ENCODE measurements around the gene PDXP. TPM values are rescaled to one million over a fixed set of nuclear protein-coding genes. Genes with fewer than 3 reads are reported as not detected.
"Not testable (repeated sequence)": the region's sequence is repeated elsewhere in the genome, so short reads cannot be mapped to it uniquely, and the experiment has no call there.

The PDXP gene
- total RNA-seq, 1 donor from 2014 or later = 8.5 TPM

DNA sequence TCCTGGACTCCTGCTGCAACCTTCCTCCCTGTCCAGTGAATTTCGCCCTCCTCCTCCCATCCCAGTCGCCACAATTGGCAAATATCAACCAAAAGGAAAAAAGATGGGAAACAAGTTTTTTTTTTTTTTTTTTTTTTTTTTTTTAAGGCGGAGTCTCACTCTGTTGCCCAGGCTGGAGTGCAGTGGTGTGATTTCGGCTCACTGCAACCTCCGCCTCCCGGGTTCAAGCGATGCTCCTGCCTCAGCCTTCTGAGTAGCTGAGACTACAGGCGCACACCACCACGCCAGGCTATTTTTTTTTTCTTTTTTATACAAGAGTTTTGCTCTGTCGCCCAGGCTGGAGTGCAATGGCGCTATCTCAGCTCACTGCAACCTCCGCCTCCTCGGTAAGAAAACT lies 37.7 kb downstream of the PDXP start:
- DNase-seq (ENCODE audit: low spot score) = not testable (repeated sequence)

DNA sequence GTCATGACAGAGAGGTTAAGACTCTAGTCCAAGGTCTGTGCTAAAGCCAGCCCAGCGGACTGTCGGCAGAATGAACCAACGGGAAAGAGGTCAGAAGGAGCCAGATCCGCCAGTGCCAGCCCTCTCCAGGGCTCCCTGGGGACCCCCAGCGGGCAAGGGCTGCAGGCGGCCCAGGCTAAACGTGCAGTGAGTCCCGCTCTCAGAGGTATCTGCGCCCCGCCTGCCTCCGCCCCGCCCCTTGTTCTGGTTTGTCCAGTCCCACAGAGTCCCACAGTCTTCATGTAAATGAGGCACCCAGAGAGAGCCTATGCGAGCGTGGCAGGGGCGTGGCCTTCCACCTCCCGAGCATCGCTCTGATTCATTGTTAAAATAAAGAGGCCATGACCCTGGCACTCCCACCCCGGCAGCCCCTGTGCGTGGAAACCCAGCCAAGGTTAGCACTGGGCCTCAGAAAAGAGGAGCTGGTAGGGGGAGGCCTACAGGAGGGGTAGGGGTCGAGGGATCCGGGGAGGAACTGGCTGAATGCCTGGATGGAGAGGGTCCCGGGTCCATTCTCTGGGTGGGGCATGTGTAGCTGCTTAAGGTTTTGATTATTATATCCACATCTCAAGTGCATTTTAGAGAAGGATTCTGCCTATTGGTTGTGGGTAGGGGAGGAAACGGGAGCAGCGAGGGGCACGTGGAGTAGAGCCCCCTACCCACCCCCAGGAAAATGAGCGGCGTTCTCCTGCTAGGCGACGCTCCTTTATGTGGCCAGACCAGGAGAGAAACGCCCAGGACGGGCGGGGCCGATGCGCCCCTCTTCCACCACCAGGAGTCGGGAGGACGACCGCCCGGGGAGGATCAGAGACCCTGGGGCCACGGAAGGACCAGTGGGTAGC lies 38.4 kb downstream of the PDXP start, which contains the start of gene TRIOBP:
Gene TRIOBP, plus strand, starts transcription at position 392 of the 881 bp plus-strand sequence. CDS start 4,318 bp downstream, outside the sequence.
- peak; percentile 95 for DNase-seq (ENCODE audit: low spot score)

DNA sequence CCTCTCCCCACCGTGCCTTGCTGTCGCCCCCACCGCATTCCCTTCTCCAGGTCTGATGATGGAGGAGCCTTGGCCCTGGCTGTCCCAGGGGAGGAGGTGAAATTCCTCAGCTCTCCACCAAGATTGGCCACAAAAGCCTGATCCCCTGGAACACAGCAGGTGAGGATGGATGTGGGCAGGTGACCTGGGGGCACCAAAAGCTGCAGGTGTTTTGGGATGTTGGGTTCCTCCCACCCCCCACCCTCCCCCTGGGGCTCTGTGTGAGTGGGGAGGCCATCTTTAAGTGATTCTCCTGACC lies 39.0 kb downstream of the PDXP start:
- no peak for DNase-seq (ENCODE audit: low spot score)

DNA sequence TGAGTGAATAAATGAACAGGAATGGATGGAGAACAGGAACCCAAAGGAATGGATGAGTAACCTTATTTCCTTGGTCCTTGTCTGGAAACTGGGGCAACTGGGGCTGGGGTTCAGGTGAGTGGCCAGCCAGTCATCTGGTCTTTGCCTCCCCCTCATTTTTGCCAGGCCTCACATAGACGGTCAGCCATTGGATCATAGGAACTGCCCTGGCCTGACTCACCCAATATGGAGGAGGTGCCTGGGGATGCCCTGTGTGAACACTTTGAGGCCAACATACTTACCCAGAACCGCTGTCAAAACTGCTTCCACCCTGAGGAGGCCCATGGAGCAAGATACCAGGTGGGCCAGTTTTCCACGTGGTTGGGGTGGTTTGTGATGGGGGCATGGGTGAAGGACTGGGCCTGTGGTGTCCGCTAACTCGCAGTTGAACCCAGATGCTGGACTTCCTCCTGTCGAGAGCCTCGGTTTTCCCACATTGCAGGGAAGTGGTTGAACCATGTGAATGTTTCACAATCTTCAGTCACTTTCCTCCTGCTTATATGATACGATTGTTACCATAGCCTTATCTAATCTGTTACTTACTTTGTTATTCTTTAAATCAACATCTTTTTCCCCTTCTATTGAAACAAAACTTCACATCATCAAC lies 42.7 kb downstream of the PDXP start:
- DNase-seq (ENCODE audit: low spot score) = no peak

DNA sequence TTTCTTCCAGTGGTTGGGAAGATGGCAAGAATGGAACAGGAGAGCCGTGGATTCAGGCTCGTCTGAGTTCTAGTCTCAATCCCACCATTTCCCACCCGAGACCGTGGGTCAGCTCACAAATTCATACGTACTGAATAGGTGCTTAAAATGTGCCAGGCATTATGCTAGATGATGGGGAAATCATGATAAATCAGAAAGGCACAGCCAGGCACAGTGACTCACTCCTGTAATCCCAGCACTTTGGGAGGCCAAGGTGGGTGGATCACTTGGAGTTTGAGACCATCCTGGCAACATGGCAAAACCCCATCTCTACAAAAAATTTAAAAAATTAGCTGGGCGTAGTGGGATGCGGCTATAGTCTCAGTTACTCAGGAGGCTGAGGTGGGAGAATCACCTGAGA lies 45.4 kb downstream of the PDXP start:
- no peak for DNase-seq (ENCODE audit: low spot score)

DNA sequence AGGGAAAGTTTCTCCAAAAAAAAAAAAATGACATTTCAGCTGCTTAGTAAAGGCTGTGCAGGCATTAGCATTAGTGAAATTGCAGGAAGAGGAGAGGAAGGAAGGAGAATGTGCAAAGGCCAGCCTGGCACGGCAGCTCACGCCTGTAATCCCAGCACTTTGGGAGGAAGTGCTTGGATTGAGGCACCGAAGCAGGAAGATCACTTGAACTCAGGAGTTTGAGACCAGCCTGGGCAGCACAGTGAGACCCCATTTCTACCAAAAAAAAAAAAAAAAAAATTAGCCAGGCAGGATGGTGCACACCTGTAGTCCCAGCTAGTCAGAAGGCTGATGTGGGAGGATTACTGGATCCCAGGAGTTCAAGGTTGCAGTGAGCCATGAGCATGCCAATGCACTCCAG lies 46.1 kb downstream of the PDXP start:
- no peak for DNase-seq (ENCODE audit: low spot score)

DNA sequence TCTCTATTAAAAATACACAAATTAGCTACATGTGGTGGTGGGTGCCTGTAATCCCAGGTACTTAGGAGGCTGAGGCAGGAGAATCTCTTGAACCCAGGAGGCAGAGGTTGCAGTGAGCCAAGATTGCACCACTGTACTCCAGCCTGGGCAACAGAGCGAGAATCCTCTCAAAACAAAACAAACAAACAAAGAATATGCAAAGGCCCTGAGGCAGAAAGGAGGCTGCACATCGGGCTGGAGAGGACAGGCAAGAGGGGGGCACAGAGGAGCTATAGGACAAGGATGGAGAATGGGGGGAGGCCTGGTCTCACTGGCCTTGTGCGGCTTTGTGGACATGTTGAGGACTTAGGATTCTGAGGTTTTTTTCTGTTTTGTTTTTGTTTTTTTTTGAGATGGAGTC lies 46.7 kb downstream of the PDXP start:
- no peak for DNase-seq (ENCODE audit: low spot score)

DNA sequence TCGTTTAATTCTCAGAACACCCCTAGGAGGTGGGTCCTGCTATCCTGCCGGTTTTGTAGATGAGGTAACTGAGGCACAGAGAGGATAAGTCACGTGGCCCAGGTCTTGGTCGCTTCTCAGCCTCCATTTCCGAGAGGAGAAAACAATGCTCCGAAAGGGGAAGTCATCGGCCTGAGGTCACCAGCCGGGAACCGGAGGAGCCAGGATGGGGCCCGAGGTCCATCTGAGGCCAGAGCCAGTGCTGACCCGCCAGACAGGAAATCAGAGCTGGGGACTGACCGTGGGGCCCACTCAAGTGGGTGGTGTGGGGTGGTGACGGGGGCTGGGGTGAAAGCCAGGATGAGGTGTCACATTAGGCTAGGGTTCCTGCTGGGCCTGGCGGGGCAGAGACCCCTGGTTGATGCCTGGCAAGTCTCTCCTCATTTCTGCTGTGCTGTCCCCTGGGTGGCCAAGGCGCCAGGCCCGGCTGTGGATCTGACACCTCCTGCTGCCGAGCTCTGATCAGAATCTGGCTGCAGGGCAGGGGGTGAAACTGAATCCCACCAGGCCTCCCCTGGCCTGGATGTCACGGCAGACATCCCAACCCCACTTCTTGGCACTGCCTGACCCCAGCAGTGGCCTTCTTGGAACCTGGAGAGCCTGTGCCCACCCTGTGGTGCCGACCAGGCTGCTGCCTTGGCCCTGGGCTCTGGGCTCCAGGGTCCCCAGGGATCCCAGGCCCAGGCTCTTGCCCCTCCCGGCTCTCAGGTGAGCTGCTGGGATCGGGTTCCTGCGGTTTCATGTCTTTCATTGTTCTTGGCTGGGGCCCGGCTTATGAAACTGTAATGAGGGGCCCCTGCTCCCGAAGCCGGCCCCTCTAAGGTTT lies 50.3 kb downstream of the PDXP start:
- no peak for DNase-seq (ENCODE audit: low spot score)

DNA sequence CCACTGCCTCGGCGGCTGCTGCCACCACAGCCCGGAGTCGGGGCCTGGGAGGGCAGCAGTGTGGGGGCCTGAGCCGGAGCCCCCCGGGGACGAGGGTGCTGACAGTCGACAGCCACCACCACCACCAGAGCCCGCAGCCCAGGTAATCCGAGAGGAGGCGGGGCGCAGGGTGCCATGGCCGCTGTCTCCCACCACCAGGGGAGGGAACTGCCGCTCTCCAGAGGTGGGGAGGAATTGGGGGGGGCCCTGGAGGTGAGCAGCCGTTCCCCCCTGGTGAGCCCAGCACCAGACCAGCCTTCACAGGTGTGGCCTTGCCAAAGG lies 50.9 kb downstream of the PDXP start:
- no peak for DNase-seq (ENCODE audit: low spot score)

DNA sequence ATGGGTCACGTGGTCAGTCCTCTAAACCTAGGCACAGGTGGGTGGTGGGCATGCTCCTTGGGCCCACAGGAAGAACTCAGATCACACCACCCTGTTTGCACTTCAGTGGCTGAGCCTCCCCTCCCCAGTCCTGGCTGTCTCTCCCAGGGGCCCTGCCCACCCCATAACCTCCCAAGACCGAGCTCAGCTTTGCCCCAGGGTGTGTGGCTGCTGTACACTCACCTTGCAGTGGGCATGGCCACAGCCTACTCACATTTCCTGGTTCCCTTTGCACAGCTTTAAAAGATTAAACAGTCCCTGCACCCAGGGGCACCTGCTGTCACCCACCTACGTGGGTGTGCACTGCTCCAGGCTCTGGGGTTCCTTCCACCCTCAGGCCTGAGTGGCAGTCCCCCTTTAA lies 52.2 kb downstream of the PDXP start:
- DNase-seq (ENCODE audit: low spot score) = no peak

DNA sequence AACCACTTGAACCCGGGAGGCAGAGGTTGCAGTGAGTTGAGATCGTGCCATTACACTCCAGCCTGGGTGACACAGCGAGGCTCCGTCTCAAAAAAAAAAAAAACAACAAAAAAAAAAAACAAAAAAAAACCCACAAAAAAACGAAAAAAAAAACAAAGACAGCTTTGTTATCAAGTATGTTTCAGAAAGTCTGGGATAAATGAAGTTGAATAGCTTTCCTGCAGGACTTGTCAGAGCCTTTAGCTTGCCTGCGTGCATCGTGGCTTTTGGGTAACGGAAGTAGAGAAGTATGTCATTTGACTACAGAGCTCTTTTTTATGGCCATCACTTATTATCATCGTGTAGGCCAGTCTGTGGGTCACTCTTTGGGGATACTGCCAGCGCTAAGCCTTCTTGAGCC lies 53.0 kb downstream of the PDXP start:
- DNase-seq (ENCODE audit: low spot score) = no peak

DNA sequence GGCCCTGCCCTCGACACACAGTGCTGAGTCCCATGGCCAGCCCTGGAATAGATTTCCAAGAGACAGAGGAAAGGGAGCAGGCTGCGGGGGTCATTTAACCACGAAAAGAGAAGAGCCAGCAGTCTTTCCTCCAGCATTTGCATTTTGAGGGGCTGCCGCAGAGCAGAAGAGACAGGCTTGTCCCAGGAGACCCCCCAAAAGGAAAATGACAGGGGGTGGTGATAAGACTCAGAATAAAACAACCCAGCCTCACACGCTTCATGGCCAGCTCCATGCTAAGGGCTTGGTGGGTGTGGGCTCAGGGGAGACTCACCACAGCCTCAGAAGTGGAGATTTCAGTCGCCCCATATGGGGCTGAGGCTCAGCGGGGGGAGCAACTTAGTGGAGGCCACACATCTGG lies 55.2 kb downstream of the PDXP start:
- no peak for DNase-seq (ENCODE audit: low spot score)

DNA sequence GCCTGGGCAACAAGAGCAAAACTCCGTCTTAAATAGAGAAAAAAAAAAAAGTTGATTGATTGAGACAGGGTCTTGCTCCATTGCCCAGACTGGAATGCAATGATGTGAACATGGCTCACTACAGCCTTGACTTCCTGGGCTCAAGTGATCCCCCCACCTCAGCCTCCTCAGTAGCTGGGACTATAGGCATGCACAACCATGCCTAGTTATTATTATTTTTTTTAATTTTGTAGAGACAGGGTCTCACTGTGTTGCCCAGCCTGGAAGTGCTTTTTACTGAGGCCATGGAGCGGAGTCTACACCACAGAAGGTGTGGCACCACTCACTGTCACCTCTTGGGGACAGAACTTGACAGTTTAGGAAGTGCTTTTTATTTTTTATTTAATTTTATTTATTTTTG lies 56.1 kb downstream of the PDXP start:
- no peak for DNase-seq (ENCODE audit: low spot score)

DNA sequence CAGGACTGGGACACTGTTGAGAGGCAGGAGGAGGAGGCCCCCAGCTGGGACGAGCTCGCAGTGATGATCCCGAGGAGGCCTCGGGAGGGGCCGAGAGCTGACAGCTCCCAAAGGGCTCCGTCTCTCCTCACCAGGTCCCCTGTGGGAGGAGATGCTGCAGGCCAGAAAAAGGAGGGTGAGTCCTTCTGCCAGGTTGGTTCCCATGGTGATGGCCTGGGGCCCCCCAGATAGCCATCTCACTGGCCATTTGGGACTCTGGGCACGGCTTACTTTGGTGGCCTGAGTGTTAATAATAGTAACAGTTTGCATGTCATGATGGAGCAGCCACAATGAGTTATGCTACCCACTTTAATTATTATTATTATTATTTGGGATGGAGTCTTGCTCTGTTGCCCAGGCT lies 57.2 kb downstream of the PDXP start:
- no peak for DNase-seq (ENCODE audit: low spot score)

Other genes starting within 250 kb of the PDXP start
- gene ELFN2, start 231.2 kb upstream of the PDXP start, total RNA-seq = not detected
- gene MFNG, start 172.3 kb upstream of the PDXP start, total RNA-seq = 33.6 TPM
- 10.8 TPM for gene CARD10, start 139.3 kb upstream of the PDXP start, total RNA-seq
- 102 TPM for gene CDC42EP1, start 98.2 kb upstream of the PDXP start, total RNA-seq
- gene LGALS2, start 78.6 kb upstream of the PDXP start, total RNA-seq = 0.84 TPM
- gene GGA1, start 49.9 kb upstream of the PDXP start, total RNA-seq = 47.3 TPM
- 15.0 TPM for gene SH3BP1, start 19.1 kb upstream of the PDXP start, total RNA-seq
- 1,964 TPM for gene LGALS1, start 16.9 kb downstream of the PDXP start, total RNA-seq
- gene NOL12, start 27.6 kb downstream of the PDXP start, total RNA-seq = 17.3 TPM
- gene TRIOBP, start 38.3 kb downstream of the PDXP start, total RNA-seq = 91.7 TPM
- gene GCAT, start 149.2 kb downstream of the PDXP start, total RNA-seq = 4.3 TPM
- gene GALR3, start 164.7 kb downstream of the PDXP start, total RNA-seq = not detected
- 15.6 TPM for gene ANKRD54, start 185.6 kb downstream of the PDXP start, total RNA-seq
- gene EIF3L, start 190.7 kb downstream of the PDXP start, total RNA-seq = 258 TPM
- 44.7 TPM for gene MICALL1, start 247.6 kb downstream of the PDXP start, total RNA-seq

All from mesenteric fat pad (tissue), 1 donor.